ENCODE measurements around the gene REV3L. TPM values are rescaled to one million over a fixed set of nuclear protein-coding genes. Genes with fewer than 3 reads are reported as not detected.

REV3L gene
- total and polyA plus RNA-seq, 9 of the 15 experiments (the other 6 are each of a cell fraction or from before 2014, with no cell fraction given) = 5.5 to 24.4 (median 14.4) TPM

DNA sequence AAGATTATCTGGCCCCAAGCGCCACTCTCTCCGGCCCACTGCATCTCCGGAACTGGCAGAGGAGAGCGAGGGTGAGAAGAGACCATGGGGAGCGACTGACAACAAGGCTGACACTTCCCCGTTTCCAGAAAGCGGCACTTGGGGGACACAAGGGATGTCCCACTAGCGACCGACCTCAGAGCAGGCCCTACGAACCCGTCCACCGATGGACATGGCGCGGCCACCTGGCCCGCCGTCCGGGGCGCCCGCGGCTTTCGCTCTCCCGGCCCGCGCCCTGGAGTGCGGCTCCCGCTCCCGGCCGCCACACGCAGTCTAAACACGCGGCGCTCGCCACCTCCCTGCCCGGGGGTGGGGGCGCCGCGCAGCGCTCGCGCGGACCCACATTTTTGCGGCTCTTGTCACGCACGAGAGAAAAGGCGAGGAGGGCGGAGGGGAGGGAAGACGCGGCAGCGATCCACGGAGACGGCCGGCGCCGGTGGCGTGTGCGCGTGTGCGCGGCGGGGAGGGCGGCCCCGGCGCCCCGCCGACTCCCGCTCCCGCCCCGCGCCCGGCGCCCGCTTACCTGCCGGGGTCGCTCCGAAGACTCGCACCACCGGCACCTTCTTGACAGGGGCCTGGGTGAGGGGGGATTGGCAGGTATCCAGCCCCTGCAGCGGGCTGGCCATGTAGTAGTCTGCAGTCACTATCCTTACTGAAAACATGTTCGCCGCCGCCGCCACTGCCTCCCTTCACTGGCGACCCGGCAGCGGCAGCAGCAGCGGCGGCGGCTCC is 645 bp downstream of the REV3L start (continued):
- TF ChIP-seq, protein P1, sequence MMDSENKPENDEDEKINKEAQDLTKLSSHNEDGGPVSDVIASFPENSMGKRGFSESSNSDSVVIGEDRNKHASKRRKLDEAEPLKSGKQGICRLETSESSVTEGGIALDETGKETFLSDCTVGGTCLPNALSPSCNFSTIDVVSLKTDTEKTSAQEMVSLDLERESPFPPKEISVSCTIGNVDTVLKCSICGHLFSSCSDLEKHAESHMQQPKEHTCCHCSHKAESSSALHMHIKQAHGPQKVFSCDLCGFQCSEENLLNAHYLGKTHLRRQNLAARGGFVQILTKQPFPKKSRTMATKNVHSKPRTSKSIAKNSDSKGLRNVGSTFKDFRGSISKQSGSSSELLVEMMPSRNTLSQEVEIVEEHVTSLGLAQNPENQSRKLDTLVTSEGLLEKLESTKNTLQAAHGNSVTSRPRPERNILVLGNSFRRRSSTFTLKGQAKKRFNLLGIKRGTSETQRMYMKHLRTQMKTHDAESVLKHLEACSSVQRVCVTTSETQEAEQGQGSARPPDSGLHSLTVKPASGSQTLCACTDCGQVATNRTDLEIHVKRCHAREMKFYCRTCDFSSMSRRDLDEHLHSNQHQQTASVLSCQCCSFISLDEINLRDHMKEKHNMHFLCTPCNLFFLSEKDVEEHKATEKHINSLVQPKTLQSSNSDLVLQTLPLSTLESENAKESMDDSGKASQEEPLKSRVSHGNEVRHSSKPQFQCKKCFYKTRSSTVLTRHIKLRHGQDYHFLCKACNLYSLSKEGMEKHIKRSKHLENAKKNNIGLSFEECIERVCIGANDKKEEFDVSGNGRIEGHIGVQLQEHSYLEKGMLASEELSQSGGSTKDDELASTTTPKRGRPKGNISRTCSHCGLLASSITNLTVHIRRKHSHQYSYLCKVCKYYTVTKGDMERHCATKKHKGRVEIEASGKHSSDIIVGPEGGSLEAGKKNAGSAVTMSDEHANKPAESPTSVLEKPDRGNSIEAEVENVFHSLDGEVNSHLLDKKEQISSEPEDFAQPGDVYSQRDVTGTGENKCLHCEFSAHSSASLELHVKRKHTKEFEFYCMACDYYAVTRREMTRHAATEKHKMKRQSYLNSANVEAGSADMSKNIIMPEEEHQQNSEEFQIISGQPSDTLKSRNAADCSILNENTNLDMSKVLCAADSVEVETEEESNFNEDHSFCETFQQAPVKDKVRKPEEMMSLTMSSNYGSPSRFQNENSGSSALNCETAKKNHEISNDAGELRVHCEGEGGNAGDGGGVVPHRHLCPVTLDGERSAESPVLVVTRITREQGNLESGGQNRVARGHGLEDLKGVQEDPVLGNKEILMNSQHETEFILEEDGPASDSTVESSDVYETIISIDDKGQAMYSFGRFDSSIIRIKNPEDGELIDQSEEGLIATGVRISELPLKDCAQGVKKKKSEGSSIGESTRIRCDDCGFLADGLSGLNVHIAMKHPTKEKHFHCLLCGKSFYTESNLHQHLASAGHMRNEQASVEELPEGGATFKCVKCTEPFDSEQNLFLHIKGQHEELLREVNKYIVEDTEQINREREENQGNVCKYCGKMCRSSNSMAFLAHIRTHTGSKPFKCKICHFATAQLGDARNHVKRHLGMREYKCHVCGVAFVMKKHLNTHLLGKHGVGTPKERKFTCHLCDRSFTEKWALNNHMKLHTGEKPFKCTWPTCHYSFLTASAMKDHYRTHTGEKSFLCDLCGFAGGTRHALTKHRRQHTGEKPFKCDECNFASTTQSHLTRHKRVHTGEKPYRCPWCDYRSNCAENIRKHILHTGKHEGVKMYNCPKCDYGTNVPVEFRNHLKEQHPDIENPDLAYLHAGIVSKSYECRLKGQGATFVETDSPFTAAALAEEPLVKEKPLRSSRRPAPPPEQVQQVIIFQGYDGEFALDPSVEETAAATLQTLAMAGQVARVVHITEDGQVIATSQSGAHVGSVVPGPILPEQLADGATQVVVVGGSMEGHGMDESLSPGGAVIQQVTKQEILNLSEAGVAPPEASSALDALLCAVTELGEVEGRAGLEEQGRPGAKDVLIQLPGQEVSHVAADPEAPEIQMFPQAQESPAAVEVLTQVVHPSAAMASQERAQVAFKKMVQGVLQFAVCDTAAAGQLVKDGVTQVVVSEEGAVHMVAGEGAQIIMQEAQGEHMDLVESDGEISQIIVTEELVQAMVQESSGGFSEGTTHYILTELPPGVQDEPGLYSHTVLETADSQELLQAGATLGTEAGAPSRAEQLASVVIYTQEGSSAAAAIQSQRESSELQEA (IDR thresholded peaks at IDR 0.05; ENCODE audit: low read depth) = no peak
- no peak for TF ChIP-seq ZNF444 (CRISPR knock-in tag; IDR thresholded peaks at IDR 0.05)
- TF ChIP-seq BCOR (IDR thresholded peaks at IDR 0.05) = no peak
- no peak for TF ChIP-seq ELF4 (CRISPR knock-in tag; IDR thresholded peaks at IDR 0.05)
- TF ChIP-seq SAP30 (IDR thresholded peaks at IDR 0.05; ENCODE audit: borderline replicate concordance, insufficient read depth, low read depth, low read length, poor library complexity, severe bottlenecking) = peak; percentile 32
- TF ChIP-seq NCOR1 (IDR thresholded peaks at IDR 0.05) = no peak
- TF ChIP-seq FOXJ2 (tag; IDR thresholded peaks at IDR 0.05) = no peak
- TF ChIP-seq ASH1L (IDR thresholded peaks at IDR 0.05; ENCODE audit: borderline replicate concordance, low read depth, partially characterized antibody) = no peak
- TF ChIP-seq, protein P2, sequence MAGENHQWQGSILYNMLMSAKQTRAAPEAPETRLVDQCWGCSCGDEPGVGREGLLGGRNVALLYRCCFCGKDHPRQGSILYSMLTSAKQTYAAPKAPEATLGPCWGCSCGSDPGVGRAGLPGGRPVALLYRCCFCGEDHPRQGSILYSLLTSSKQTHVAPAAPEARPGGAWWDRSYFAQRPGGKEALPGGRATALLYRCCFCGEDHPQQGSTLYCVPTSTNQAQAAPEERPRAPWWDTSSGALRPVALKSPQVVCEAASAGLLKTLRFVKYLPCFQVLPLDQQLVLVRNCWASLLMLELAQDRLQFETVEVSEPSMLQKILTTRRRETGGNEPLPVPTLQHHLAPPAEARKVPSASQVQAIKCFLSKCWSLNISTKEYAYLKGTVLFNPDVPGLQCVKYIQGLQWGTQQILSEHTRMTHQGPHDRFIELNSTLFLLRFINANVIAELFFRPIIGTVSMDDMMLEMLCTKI (IDR thresholded peaks at IDR 0.05; ENCODE audit: partially characterized antibody) = no peak
- TF ChIP-seq TCF7 (IDR thresholded peaks at IDR 0.05; ENCODE audit: borderline replicate concordance) = no peak
- TF ChIP-seq ZNF707 (CRISPR knock-in tag; conservative IDR thresholded peaks at IDR 0.05) = no peak
- TF ChIP-seq, protein P3, sequence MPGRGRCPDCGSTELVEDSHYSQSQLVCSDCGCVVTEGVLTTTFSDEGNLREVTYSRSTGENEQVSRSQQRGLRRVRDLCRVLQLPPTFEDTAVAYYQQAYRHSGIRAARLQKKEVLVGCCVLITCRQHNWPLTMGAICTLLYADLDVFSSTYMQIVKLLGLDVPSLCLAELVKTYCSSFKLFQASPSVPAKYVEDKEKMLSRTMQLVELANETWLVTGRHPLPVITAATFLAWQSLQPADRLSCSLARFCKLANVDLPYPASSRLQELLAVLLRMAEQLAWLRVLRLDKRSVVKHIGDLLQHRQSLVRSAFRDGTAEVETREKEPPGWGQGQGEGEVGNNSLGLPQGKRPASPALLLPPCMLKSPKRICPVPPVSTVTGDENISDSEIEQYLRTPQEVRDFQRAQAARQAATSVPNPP (IDR thresholded peaks at IDR 0.05; ENCODE audit: borderline replicate concordance, insufficient read depth, insufficient read length) = no peak
- TF ChIP-seq, protein P4, sequence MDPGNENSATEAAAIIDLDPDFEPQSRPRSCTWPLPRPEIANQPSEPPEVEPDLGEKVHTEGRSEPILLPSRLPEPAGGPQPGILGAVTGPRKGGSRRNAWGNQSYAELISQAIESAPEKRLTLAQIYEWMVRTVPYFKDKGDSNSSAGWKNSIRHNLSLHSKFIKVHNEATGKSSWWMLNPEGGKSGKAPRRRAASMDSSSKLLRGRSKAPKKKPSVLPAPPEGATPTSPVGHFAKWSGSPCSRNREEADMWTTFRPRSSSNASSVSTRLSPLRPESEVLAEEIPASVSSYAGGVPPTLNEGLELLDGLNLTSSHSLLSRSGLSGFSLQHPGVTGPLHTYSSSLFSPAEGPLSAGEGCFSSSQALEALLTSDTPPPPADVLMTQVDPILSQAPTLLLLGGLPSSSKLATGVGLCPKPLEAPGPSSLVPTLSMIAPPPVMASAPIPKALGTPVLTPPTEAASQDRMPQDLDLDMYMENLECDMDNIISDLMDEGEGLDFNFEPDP (CRISPR knock-in tag; IDR thresholded peaks at IDR 0.05) = no peak
- TF ChIP-seq ZNF354B (CRISPR knock-in tag; IDR thresholded peaks at IDR 0.05) = no peak
- no peak for TF ChIP-seq COPS2 (conservative IDR thresholded peaks at IDR 0.05)
